RKO (cell line): ENCODE data around the gene SLC29A3.

Experiments used
- DNase-seq: peaks from one replicate; pipeline ENCODE4 v3.0.0-alpha.2; 2016; ENCODE audit warnings: low spot score

Gene SLC29A3

GRCh38 chr10:71321386-71321785 is 2.3 kb downstream of the SLC29A3 start:
- no peak for DNase-seq

GRCh38 chr10:71323407-71323806 is 4.3 kb downstream of the SLC29A3 start:
- peak; percentile 64 for DNase-seq

GRCh38 chr10:71324743-71325142 is 5.7 kb downstream of the SLC29A3 start:
- DNase-seq: no peak

GRCh38 chr10:71325267-71325666 is 6.2 kb downstream of the SLC29A3 start:
- DNase-seq: no peak

GRCh38 chr10:71326464-71326881 is 7.4 kb downstream of the SLC29A3 start:
- DNase-seq: no peak

- no peak for DNase-seq
Measured at GRCh38 chr10:71330789-71331404, 11.8 kb downstream of the SLC29A3 start.

- no peak for DNase-seq
Measured at GRCh38 chr10:71331736-71332135, 12.7 kb downstream of the SLC29A3 start.

GRCh38 chr10:71332466-71332865 is 13.4 kb downstream of the SLC29A3 start:
- DNase-seq: no peak

- DNase-seq: no peak
Measured at GRCh38 chr10:71333129-71333887, 14.2 kb downstream of the SLC29A3 start.

GRCh38 chr10:71334221-71334791 is 15.2 kb downstream of the SLC29A3 start:
- DNase-seq: no peak

- no peak for DNase-seq
Measured at GRCh38 chr10:71335173-71335708, 16.2 kb downstream of the SLC29A3 start.

- no peak for DNase-seq
Measured at GRCh38 chr10:71336632-71337031, 17.6 kb downstream of the SLC29A3 start.

- no peak for DNase-seq
Measured at GRCh38 chr10:71337219-71337701, 18.2 kb downstream of the SLC29A3 start.

GRCh38 chr10:71338728-71339495 is 19.9 kb downstream of the SLC29A3 start:
- DNase-seq: no peak

GRCh38 chr10:71339796-71340589 is 20.9 kb downstream of the SLC29A3 start:
- DNase-seq: no peak

- no peak for DNase-seq
Measured at GRCh38 chr10:71342573-71343391, 23.7 kb downstream of the SLC29A3 start.

GRCh38 chr10:71343392-71343773 is 24.3 kb downstream of the SLC29A3 start:
- DNase-seq: no peak

- DNase-seq: no peak
Measured at GRCh38 chr10:71344154-71344925, 25.3 kb downstream of the SLC29A3 start.

GRCh38 chr10:71344993-71345480 is 26.0 kb downstream of the SLC29A3 start:
- DNase-seq: no peak
